Measurements from ENCODE around the gene KDELR1. TPM values are rescaled to one million over a fixed set of nuclear protein-coding genes. Genes with fewer than 3 reads are reported as not detected.
A peak's percentile ranks its signal among the peaks of the same experiment; 100 is the strongest.

KDELR1 gene
- total and polyA plus RNA-seq, 9 of the 15 experiments (the other 6 are each of a cell fraction or from before 2014, with no cell fraction given) = 6.1 to 165 (median 58.5) TPM

GRCh38 chr19:48355365-48355954, 35.9 kb downstream of the KDELR1 start:
- no peak for FAIRE-seq
- no TSS peak for BruUV-seq (replicated peaks)
- H3K4me2 ChIP-seq (ENCODE audit: insufficient read depth, low read length) = no peak overlapping the region
- ATAC-seq = no peak
- peak overlapping the region; percentile 30; the same call in 1 of the 3 replicates for H3K27ac ChIP-seq (ENCODE audit: extremely low read depth, low read depth, low read length)
- no peak overlapping the region for H3K4me3 ChIP-seq
- no peaks in the 10 kb centered on the region for H3K27me3 ChIP-seq (ENCODE audit: control insufficient read depth in 2 of 2, insufficient read depth in 2 of 2, low read length in 2 of 2)
- H3K79me2 ChIP-seq (ENCODE audit: control insufficient read depth, insufficient read depth, low read length) = no peaks in the 10 kb centered on the region
- ChIA-PET POLR2A (interaction anchor here (0.6 to 1.4 kb wide), 2 partner anchors 14 to 28 kb away, joined by 4 to 5 read pairs; no protein-coding TSS in a partner anchor), CTCF (ENCODE audit: low intra/inter-chr PET ratio) (no interaction called here)
- peaks cover 9 to 13% of the 10 kb centered on the region in 2 experiments; a peak in 4 of 5 replicates for H3K4me1 ChIP-seq (replicated peaks in 1 of 2; ENCODE audit: control insufficient read depth in 2 of 2, insufficient read depth in 2 of 2, low read length in 2 of 2)
- no peaks in the 10 kb centered on the region for H3K9me1 ChIP-seq (ENCODE audit: control insufficient read depth, insufficient read depth, low read length)
- no peak overlapping the region; the same call in 1 of the 2 replicates for H2AFZ ChIP-seq (ENCODE audit: low read depth, low read length)
- H3K36me3 ChIP-seq (ENCODE audit: control insufficient read depth, insufficient read depth, low read length) = no peaks in the 10 kb centered on the region
- DNase-seq (ENCODE audit: extremely low read depth in 1 of 4, low spot score in 3 of 4) = no peak
- intact Hi-C loops (cut with micrococcal nuclease) = no loop called here
- H3K9ac ChIP-seq (ENCODE audit: insufficient read depth in 1 of 2, low read depth in 2 of 2, low read length in 2 of 2) = peak overlapping the region in 1 of 2 experiments; percentile 24; a peak in 2 of 4 replicates
- in situ Hi-C loops (cut with MboI) = no loop called here
- 88% methylated on average over 12 of the region's 12 CpGs for WGBS (ENCODE audit: insufficient coverage, low coverage, missing lambda C conversion rate)
- no peaks in the 10 kb centered on the region for H4K20me1 ChIP-seq (replicated peaks; ENCODE audit: control insufficient read depth, insufficient read depth, low read length)
- TF ChIP-seq MAFG (tag; conservative IDR thresholded peaks at IDR 0.05) (no peak), U2AF2 (optimal IDR thresholded peaks at IDR 0.05; ENCODE audit: low read depth, low read length) (no peak), CCAR2 (IDR thresholded peaks at IDR 0.05; ENCODE audit: low read depth, low read length) (no peak), SUPT5H (IDR thresholded peaks at IDR 0.05) (no peak), SIN3A (IDR thresholded peaks at IDR 0.05; ENCODE audit: borderline replicate concordance in 2 of 2, control insufficient read depth in 1 of 2, low read depth in 2 of 2, low read length in 2 of 2) (no peak)
- TF ChIP-seq, protein P1, sequence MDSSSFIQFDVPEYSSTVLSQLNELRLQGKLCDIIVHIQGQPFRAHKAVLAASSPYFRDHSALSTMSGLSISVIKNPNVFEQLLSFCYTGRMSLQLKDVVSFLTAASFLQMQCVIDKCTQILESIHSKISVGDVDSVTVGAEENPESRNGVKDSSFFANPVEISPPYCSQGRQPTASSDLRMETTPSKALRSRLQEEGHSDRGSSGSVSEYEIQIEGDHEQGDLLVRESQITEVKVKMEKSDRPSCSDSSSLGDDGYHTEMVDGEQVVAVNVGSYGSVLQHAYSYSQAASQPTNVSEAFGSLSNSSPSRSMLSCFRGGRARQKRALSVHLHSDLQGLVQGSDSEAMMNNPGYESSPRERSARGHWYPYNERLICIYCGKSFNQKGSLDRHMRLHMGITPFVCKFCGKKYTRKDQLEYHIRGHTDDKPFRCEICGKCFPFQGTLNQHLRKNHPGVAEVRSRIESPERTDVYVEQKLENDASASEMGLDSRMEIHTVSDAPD (CRISPR knock-in tag; IDR thresholded peaks at IDR 0.05) = no peak
- TF ChIP-seq, protein P2, sequence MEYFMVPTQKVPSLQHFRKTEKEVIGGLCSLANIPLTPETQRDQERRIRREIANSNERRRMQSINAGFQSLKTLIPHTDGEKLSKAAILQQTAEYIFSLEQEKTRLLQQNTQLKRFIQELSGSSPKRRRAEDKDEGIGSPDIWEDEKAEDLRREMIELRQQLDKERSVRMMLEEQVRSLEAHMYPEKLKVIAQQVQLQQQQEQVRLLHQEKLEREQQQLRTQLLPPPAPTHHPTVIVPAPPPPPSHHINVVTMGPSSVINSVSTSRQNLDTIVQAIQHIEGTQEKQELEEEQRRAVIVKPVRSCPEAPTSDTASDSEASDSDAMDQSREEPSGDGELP (CRISPR knock-in tag; IDR thresholded peaks at IDR 0.05; ENCODE audit: borderline replicate concordance) = no peak
- TF ChIP-seq, protein P3, sequence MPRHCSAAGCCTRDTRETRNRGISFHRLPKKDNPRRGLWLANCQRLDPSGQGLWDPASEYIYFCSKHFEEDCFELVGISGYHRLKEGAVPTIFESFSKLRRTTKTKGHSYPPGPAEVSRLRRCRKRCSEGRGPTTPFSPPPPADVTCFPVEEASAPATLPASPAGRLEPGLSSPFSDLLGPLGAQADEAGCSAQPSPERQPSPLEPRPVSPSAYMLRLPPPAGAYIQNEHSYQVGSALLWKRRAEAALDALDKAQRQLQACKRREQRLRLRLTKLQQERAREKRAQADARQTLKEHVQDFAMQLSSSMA (CRISPR knock-in tag; IDR thresholded peaks at IDR 0.05) = no peak
- TF ChIP-seq, protein P4, sequence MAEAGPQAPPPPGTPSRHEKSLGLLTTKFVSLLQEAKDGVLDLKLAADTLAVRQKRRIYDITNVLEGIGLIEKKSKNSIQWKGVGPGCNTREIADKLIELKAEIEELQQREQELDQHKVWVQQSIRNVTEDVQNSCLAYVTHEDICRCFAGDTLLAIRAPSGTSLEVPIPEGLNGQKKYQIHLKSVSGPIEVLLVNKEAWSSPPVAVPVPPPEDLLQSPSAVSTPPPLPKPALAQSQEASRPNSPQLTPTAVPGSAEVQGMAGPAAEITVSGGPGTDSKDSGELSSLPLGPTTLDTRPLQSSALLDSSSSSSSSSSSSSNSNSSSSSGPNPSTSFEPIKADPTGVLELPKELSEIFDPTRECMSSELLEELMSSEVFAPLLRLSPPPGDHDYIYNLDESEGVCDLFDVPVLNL (CRISPR knock-in tag; IDR thresholded peaks at IDR 0.05; ENCODE audit: low read depth) = no peak
- H3K9me3 ChIP-seq (replicated peaks; ENCODE audit: control insufficient read depth, insufficient read depth, low read depth, low read length) = no peaks in the 10 kb centered on the region

Measured in K562 (cell line).